Measurements from ENCODE around the gene TF.

GRCh38 chr3:133757701-133758567 lies 11.7 kb downstream of the TF start:
- TF ChIP-seq, protein P1, sequence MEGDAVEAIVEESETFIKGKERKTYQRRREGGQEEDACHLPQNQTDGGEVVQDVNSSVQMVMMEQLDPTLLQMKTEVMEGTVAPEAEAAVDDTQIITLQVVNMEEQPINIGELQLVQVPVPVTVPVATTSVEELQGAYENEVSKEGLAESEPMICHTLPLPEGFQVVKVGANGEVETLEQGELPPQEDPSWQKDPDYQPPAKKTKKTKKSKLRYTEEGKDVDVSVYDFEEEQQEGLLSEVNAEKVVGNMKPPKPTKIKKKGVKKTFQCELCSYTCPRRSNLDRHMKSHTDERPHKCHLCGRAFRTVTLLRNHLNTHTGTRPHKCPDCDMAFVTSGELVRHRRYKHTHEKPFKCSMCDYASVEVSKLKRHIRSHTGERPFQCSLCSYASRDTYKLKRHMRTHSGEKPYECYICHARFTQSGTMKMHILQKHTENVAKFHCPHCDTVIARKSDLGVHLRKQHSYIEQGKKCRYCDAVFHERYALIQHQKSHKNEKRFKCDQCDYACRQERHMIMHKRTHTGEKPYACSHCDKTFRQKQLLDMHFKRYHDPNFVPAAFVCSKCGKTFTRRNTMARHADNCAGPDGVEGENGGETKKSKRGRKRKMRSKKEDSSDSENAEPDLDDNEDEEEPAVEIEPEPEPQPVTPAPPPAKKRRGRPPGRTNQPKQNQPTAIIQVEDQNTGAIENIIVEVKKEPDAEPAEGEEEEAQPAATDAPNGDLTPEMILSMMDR (IDR thresholded peaks at IDR 0.05 in 2 of 3, conservative IDR thresholded peaks at IDR 0.05 in 1 of 3; ENCODE audit: control insufficient read depth in 2 of 3, extremely low read depth in 1 of 3, insufficient read depth in 1 of 3, low read depth in 3 of 3, low read length in 3 of 3): no peak
- TF ChIP-seq RCOR1 (conservative IDR thresholded peaks at IDR 0.05; ENCODE audit: low read depth, low read length) (no peak), ZNF274 (IDR thresholded peaks at IDR 0.05; ENCODE audit: insufficient read depth, insufficient read length) (no peak), POLR2AphosphoS2 (IDR thresholded peaks at IDR 0.05; ENCODE audit: low read depth, low read length) (no peak), RELA (IDR thresholded peaks at IDR 0.05; ENCODE audit: borderline replicate concordance, partially characterized antibody) (no peak)

Data from GM12878 (cell line).